PFSK-1 (cell line): ENCODE data around the gene PHF20.

ENCODE experiments used
- FOXP2 ChIP-seq: optimal IDR thresholded peaks from 2 replicates; pipeline ENCODE3; 2011; ENCODE audit warnings: borderline replicate concordance, control low read depth, inconsistent platforms; ENCODE audit not compliant: insufficient read depth; ENCODE audit errors: extremely low read length, extremely low read depth
- POLR2AphosphoS5 ChIP-seq: IDR thresholded peaks from 2 replicates; pipeline ENCODE4 v1.6.1; 2012; ENCODE audit warnings: low read depth, mild to moderate bottlenecking, control low read depth, low read length, moderate library complexity
- REST ChIP-seq, 2 experiments: IDR thresholded peaks; 2 replicates each; pipeline versions ENCODE4 v1.6.1 to v1.8.0; 2011 to 2012; ENCODE audit warnings: low read depth in 2 of 2, low read length in 2 of 2, control low read depth in 1 of 2, inconsistent platforms in 1 of 2, mild to moderate bottlenecking in 1 of 2, moderate library complexity in 1 of 2; ENCODE audit not compliant: insufficient read depth in 1 of 2
- SIN3A ChIP-seq: IDR thresholded peaks from 2 replicates; pipeline ENCODE4 v1.6.1; 2012; ENCODE audit warnings: mild to moderate bottlenecking, low read length, moderate library complexity, borderline replicate concordance; ENCODE audit not compliant: insufficient read depth
- TAF1 ChIP-seq: IDR thresholded peaks from 2 replicates; pipeline ENCODE4 v1.6.1; 2012; ENCODE audit warnings: low read length, control low read depth, borderline replicate concordance; ENCODE audit not compliant: insufficient read depth

PHF20 gene

DNA sequence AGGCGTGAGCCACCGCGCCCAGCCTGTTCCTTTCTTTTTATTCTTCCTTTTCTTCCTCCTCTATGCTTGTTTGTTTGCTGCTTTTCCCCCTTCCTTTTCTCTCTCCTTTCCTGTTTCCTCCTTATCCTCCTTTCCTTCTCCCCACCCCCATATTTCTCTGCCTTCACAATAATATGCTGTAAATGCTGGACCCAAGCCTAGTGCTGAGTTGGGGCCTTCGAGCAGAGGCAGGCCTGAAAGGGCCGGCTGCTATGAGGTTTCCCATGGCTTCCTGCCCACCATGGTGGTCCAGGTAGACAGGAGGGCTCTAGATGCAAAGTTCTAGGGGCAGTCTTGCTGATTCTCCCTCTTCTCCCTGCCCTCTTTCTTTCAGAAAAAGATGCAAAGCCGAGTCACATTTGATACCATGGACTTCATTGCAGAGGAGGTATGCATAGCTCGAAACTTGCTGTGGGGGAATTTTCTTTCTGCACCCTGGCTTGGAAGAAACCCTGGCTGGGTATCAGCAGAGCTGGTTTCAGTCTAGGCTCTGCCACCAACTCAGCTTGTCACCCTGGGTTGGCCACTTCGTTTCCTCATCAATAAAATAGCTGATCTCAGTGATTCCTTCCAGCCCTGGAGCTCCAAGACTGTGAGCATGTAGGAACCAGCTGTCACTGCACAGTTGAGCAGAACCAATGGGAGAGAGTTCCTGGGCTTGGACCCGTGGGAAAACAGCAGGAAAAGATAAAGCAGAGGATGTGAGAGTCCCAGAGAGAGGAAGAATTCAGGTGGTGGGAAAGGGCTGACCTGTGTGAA lies 204.0 kb downstream of the PHF20 start:
- TF ChIP-seq FOXP2 (no peak), SIN3A (no peak), POLR2AphosphoS5 (no peak), REST (IDR thresholded peaks at IDR 0.05; ENCODE audit: insufficient read depth in 1 of 2, low read depth in 2 of 2, low read length in 2 of 2) (no peak)

- TF ChIP-seq SIN3A (no peak), FOXP2 (no peak), TAF1 (no peak), POLR2AphosphoS5 (no peak), REST (IDR thresholded peaks at IDR 0.05; ENCODE audit: insufficient read depth in 1 of 2, low read depth in 2 of 2, low read length in 2 of 2) (no peak)
Measured at GRCh38 chr20:35978041-35978513, 206.3 kb downstream of the PHF20 start.

DNA sequence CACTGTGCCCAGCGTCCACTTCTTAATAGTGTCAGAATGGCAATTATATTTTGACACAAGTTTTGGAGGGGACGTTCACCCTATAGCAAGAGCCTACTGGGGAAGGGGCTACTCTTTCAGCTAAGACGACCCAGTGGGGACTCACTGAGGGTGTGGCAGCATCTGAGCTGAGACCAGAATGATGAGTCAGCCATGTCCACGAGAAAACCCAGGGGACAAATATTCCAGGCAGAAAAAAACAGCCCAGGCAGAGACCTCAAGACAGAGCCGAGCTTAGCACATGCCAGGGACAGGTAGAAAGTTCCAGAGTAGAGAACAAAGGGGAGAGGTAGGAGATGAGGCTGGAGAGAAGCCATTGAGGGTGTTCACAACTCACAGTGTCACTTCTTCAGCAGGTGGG lies 207.7 kb downstream of the PHF20 start:
- TF ChIP-seq FOXP2, result no peak
- TF ChIP-seq SIN3A, result no peak
- TF ChIP-seq REST (IDR thresholded peaks at IDR 0.05; ENCODE audit: insufficient read depth in 1 of 2, low read depth in 2 of 2, low read length in 2 of 2), result no peak
- TF ChIP-seq TAF1, result no peak
- TF ChIP-seq POLR2AphosphoS5, result no peak

- TF ChIP-seq FOXP2 (no peak), POLR2AphosphoS5 (no peak), TAF1 (no peak), SIN3A (no peak), REST (IDR thresholded peaks at IDR 0.05; ENCODE audit: insufficient read depth in 1 of 2, low read depth in 2 of 2, low read length in 2 of 2) (no peak)
Measured at GRCh38 chr20:35981969-35982368, 210.2 kb downstream of the PHF20 start.

- no peak for TF ChIP-seq POLR2AphosphoS5
- no peak for TF ChIP-seq FOXP2
- no peak for TF ChIP-seq TAF1
- no peak for TF ChIP-seq SIN3A
- TF ChIP-seq REST (IDR thresholded peaks at IDR 0.05; ENCODE audit: insufficient read depth in 1 of 2, low read depth in 2 of 2, low read length in 2 of 2), result no peak
Measured at GRCh38 chr20:35984382-35984781, 212.6 kb downstream of the PHF20 start.
